ENCODE results near the gene AGTRAP. TPM values are rescaled to one million over a fixed set of nuclear protein-coding genes. Genes with fewer than 3 reads are reported as not detected.

AGTRAP gene
- total and polyA plus RNA-seq, 9 of the 15 experiments (the other 6 are each of a cell fraction or from before 2014, with no cell fraction given) = 26.8 to 105 (median 57.5) TPM

- no peak for TF ChIP-seq TARDBP (IDR thresholded peaks at IDR 0.05)
- no peak for TF ChIP-seq E2F1 (CRISPR knock-in tag; IDR thresholded peaks at IDR 0.05)
- TF ChIP-seq GATA2 (CRISPR knock-in tag; IDR thresholded peaks at IDR 0.05) = no peak; the same call in 1 of the 2 replicates
- TF ChIP-seq ZBTB11 (CRISPR knock-in tag; IDR thresholded peaks at IDR 0.05) = no peak
- TF ChIP-seq ETV6 (IDR thresholded peaks at IDR 0.05; ENCODE audit: borderline replicate concordance in 1 of 2, low read depth in 2 of 2, low read length in 1 of 2) = no peak
- TF ChIP-seq ETV6 (CRISPR knock-in tag; IDR thresholded peaks at IDR 0.05; ENCODE audit: borderline replicate concordance) = no peak
- TF ChIP-seq BRD4 (IDR thresholded peaks at IDR 0.05) = no peak
- no peak for TF ChIP-seq DLX4 (CRISPR knock-in tag; IDR thresholded peaks at IDR 0.05)
- TF ChIP-seq KLF16 (IDR thresholded peaks at IDR 0.05) = no peak
- TF ChIP-seq RHOXF2B (CRISPR knock-in tag; conservative IDR thresholded peaks at IDR 0.05) = no peak
- TF ChIP-seq ZBTB1 (CRISPR knock-in tag; IDR thresholded peaks at IDR 0.05; ENCODE audit: borderline replicate concordance, low read depth) = no peak
- TF ChIP-seq ZNF780A (CRISPR knock-in tag; IDR thresholded peaks at IDR 0.05) = no peak
- no peak for TF ChIP-seq FOXP1 (CRISPR knock-in tag; IDR thresholded peaks at IDR 0.05)
- no peak for TF ChIP-seq GABPB2 (CRISPR knock-in tag; conservative IDR thresholded peaks at IDR 0.05)
- no peak for TF ChIP-seq SMAD3 (CRISPR knock-in tag; conservative IDR thresholded peaks at IDR 0.05)
- TF ChIP-seq MAZ (CRISPR knock-in tag; conservative IDR thresholded peaks at IDR 0.05 in 1 of 2, IDR thresholded peaks at IDR 0.05 in 1 of 2) = no peak
- TF ChIP-seq KDM2B (CRISPR knock-in tag; IDR thresholded peaks at IDR 0.05) = no peak
- TF ChIP-seq ZNF146 (CRISPR knock-in tag; IDR thresholded peaks at IDR 0.05; ENCODE audit: unreplicated experiment) = no peak
- TF ChIP-seq ZNF41 (CRISPR knock-in tag; conservative IDR thresholded peaks at IDR 0.05) = no peak
- no peak for TF ChIP-seq ZC3H11A (IDR thresholded peaks at IDR 0.05; ENCODE audit: low read depth, low read length)
- no peak for TF ChIP-seq PHTF2 (CRISPR knock-in tag; IDR thresholded peaks at IDR 0.05)
- TF ChIP-seq ZNF79 (CRISPR knock-in tag; IDR thresholded peaks at IDR 0.05; ENCODE audit: low read depth) = no peak
- no peak for TF ChIP-seq TAF9B (IDR thresholded peaks at IDR 0.05; ENCODE audit: partially characterized antibody)
- TF ChIP-seq HDAC3 (IDR thresholded peaks at IDR 0.05; ENCODE audit: borderline replicate concordance, partially characterized antibody) = no peak
- no peak for TF ChIP-seq ZNF696 (CRISPR knock-in tag; conservative IDR thresholded peaks at IDR 0.05)
- no peak for TF ChIP-seq JUNB (CRISPR knock-in tag; conservative IDR thresholded peaks at IDR 0.05)
- TF ChIP-seq BCOR (IDR thresholded peaks at IDR 0.05) = no peak
Observed at GRCh38 chr1:11697188-11697892, 38.6 kb upstream of the AGTRAP start (continued).
